Naive thymus-derived CD4-positive, alpha-beta T cell (primary cell): ENCODE results near the gene TAGLN2. TPM values are rescaled to one million over a fixed set of nuclear protein-coding genes. Genes with fewer than 3 reads are reported as not detected.

Source experiments
- ATAC-seq: fragments of 150-1000 bp; cut with Tn5 transposase; 2 replicates; pipeline ENCODE4 v1.10.0; 2021; ENCODE audit warnings: mild to moderate bottlenecking, moderate library complexity
- CTCF ChIA-PET: fragments of 350-600 bp; sonication (Branson Sonifier 250); formaldehyde crosslinking; loops from one replicate; lab custom pipeline; 2021; ENCODE audit warnings: antibody characterized with exemption; lab: Charles Lee
- POLR2A ChIA-PET: fragments of 350-600 bp; sonication (Branson Sonifier 250); formaldehyde crosslinking; loops from one replicate; lab custom pipeline; 2021; ENCODE audit warnings: antibody characterized with exemption, inconsistent platforms; lab: Charles Lee
- DNase-seq, 9 donors: peaks; one replicate each; pipeline versions ENCODE4 v3.0.0 to v3.0.0-alpha.2; 2020 to 2022; ENCODE audit warnings: mixed read lengths in 1 of 9
- H3K27ac ChIP-seq: one replicate; pipeline ENCODE4 v1.7.0; 2013; ENCODE audit warnings: mild to moderate bottlenecking, low read depth, low read length, moderate library complexity
- H3K27me3 ChIP-seq, 2 donors: one replicate each; pipeline ENCODE4 v1.7.0; 2013; ENCODE audit warnings: low read length in 2 of 2, mild to moderate bottlenecking in 2 of 2, moderate library complexity in 2 of 2; ENCODE audit not compliant: control insufficient read depth in 2 of 2, insufficient read depth in 2 of 2
- H3K36me3 ChIP-seq, 3 experiments: 1 replicate in 2 of 3; 2 replicates in 1 of 3; pipeline ENCODE4 v1.7.0; 2013; ENCODE audit warnings: low read length in 3 of 3, mild to moderate bottlenecking in 3 of 3, moderate library complexity in 1 of 3; ENCODE audit not compliant: insufficient read depth in 3 of 3, control insufficient read depth in 2 of 3
- H3K4me1 ChIP-seq, 2 donors: one replicate each; pipeline ENCODE4 v1.7.0; 2013; ENCODE audit warnings: low read length in 2 of 2, mild to moderate bottlenecking in 2 of 2, moderate library complexity in 1 of 2; ENCODE audit not compliant: control insufficient read depth in 2 of 2, insufficient read depth in 2 of 2
- H3K4me3 ChIP-seq: 2 replicates; pipeline ENCODE4 v1.7.0; 2013; ENCODE audit warnings: mild to moderate bottlenecking, low read length
- H3K9me3 ChIP-seq, 3 experiments: 1 replicate in 2 of 3; 2 replicates in 1 of 3; pipeline ENCODE4 v1.7.0; 2013; ENCODE audit warnings: low read length in 3 of 3; ENCODE audit not compliant: control insufficient read depth in 2 of 3
- H3K27ac Mint-ChIP-seq, 9 donors: one replicate each; pipeline ENCODE4 v1.8.0; 2020 to 2022; ENCODE audit warnings: mixed read lengths in 9 of 9, mild to moderate bottlenecking in 8 of 9, moderate library complexity in 5 of 9, inconsistent platforms in 2 of 9
- H3K27me3 Mint-ChIP-seq, 5 donors: one replicate each; pipeline ENCODE4 v1.8.0; 2021 to 2022; ENCODE audit warnings: mixed read lengths in 5 of 5, mild to moderate bottlenecking in 1 of 5
- H3K36me3 Mint-ChIP-seq, 5 donors: one replicate each; pipeline ENCODE4 v1.8.0; 2020 to 2022; ENCODE audit warnings: mixed read lengths in 5 of 5, mild to moderate bottlenecking in 3 of 5, inconsistent platforms in 1 of 5
- H3K4me1 Mint-ChIP-seq, 7 donors: one replicate each; pipeline ENCODE4 v1.8.0; 2020 to 2022; ENCODE audit warnings: mixed read lengths in 7 of 7, mild to moderate bottlenecking in 3 of 7, inconsistent platforms in 1 of 7
- H3K4me3 Mint-ChIP-seq, 10 donors: one replicate each; pipeline ENCODE4 v1.8.0; 2020 to 2022; ENCODE audit warnings: mild to moderate bottlenecking in 10 of 10, mixed read lengths in 10 of 10, moderate library complexity in 6 of 10, inconsistent platforms in 2 of 10
- H3K9me3 Mint-ChIP-seq, 11 donors: one replicate each; pipeline ENCODE4 v1.8.0; 2020 to 2022; ENCODE audit warnings: mixed read lengths in 11 of 11, mild to moderate bottlenecking in 4 of 11, inconsistent platforms in 1 of 11, moderate library complexity in 1 of 11
- intact Hi-C, 2 donors: fragments of 100-400 bp; cut with micrococcal nuclease; formaldehyde crosslinking; loops; one replicate each; pipeline ENCODE4 v1.15.1; 2023
- polyA plus RNA-seq, 2 donors: library from polyadenylated mRNA; unstranded; fragments of 300-500 nt; fragmentation: Illumina TruSeq; gene quantifications; one replicate each; pipeline ENCODE4 v1.2.3, GENCODE V29; 2021
- total RNA-seq, 6 experiments: library from RNA in 5 of 6; stranded (reverse) in 5 of 6; gene quantifications; 1 replicate in 5 of 6; 2 replicates in 1 of 6; pipeline ENCODE4 v1.2.3 and lab custom pipeline; 2021 to 2026

Gene TAGLN2
- total and polyA plus RNA-seq, 7 experiments from 2014 or later: 116 to 662 (median 405) TPM

DNA sequence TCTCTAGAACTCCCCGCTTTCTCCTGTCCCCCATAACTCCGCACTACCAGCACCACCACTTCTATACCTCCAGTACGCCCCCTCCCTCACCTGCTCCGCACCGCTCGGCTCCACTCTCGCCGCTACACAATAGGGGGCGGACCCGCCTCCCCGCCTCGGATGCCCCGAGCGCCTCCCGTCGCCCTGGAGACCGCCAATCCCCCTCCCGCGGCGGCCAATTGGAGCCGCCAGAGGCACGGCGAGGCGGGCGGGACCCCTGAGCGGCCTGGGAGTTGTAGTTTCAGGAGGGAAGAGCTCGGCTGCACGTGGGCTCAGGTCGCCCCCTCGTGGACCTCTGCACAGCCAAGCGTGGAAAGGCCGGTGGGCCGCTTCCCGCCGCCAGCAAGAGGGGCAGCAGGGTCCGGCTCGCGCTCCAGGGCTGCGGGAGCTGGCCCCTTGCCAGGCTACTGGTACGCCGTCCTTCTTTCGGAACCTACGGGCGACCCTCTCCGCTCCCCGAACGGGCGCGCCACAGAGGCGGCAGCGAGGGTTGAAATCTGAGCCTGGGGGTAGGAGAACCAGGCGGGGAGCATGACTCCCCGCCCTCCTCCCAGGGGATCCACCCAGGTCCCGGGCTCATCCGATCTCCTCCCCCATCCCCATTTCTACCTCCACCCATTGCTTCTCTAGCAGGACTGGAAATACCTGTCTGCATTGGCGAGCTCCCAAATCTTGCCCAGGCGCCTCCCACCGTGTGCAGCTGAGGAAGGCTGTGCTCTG, 20.4 kb upstream of the TAGLN2 start, which contains the start of gene IGSF9:
IGSF9 (minus strand) TSS at position 131 of the 759 bp plus-strand sequence. CDS start 2,159 bp downstream, outside the sequence.
- H3K9me3 Mint-ChIP-seq: peaks cover 0 to 1% (median 0%) of the 10 kb centered on the region in 11 donors
- no peaks in the 10 kb centered on the region for H3K9me3 ChIP-seq
- no peaks in the 10 kb centered on the region for H3K36me3 Mint-ChIP-seq
- H3K27me3 ChIP-seq: peaks cover 8 to 11% of the 10 kb centered on the region in 2 donors
- peak within 1 kb of the TSS; percentile 50 to 79 (median 72) for H3K4me3 Mint-ChIP-seq
- peaks cover 23 to 73% (median 30%) of the 10 kb centered on the region in 5 donors for H3K27me3 Mint-ChIP-seq
- ChIA-PET POLR2A (interaction anchor here (0.6 to 1.4 kb wide), 3 partner anchors 21 to 801 kb away, joined by 3 to 5 read pairs (median 4); partner anchors contain the start of gene TAGLN2), CTCF (interaction anchor here (1.1 to 2.2 kb wide), 6 partner anchors 10 to 146 kb away, joined by 4 to 16 read pairs (median 8); no protein-coding TSS in a partner anchor)
- no peaks in the 10 kb centered on the region for H3K36me3 ChIP-seq
- DNase-seq (peak in 8 of 9 donors; percentile 60 to 84 (median 76)), ATAC-seq (peak; percentile 95)
- no peak within 1 kb of the TSS for H3K27ac ChIP-seq
- peaks cover 8 to 18% (median 14%) of the 10 kb centered on the region in 7 donors for H3K4me1 Mint-ChIP-seq
- peak within 1 kb of the TSS in 3 of 9 donors; percentile 9 to 69 (median 17) for H3K27ac Mint-ChIP-seq
- H3K4me3 ChIP-seq: peak within 1 kb of the TSS; percentile 57
- peaks cover 4 to 7% of the 10 kb centered on the region in 2 donors for H3K4me1 ChIP-seq
- intact Hi-C loops: loop anchor here (1.0 to 5.0 kb wide), 8 partner anchors 9 to 783 kb away; partner anchors contain the start of genes DUSP23 (in 1 of the 2) and TAGLN2 (in 1 of the 2)

DNA sequence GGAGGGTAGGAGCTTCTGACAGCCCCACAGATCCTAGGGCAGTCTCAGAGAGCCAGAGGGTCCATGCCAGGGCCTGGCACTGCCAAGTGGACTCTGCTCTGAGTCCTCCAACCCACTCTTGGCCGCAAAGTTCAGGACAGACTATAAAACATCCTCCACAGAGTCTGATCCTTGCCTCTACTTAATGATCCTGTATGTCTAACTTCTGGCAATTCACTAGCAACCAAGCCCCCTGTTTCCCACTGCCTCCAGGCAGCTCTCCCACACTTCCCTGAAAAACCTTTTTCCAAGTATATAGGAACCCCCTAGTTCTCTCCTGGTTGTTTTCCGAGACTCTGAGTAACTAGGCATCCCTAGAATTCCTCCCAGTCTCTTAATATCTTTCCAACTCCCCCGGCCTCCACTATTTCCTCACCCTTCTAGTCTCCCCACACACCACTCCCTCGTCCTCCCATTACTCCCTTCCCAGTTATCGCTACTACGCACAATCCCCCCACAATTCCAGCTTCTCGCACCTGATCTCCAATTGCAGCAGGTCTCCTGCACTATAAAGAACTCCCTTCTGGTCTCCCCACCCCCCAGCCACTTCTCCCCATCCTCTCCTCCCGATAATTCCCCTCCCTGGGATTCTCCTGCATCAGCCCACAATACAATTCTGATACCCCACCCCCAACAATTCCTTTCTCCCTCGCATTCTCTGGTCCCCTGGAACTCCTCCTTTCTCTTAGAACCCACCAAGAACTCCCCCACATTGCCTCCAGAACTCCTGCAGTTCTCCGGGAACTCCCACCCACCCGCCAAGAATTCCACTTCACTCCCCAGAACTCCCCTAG, 19.5 kb upstream of the TAGLN2 start:
- Mint-ChIP-seq H3K4me3 (peak overlapping the region; percentile 50 to 79 (median 72)), H3K36me3 (no peaks in the 10 kb centered on the region), H3K9me3 (no peaks in the 10 kb centered on the region), H3K27ac (peak overlapping the region in 2 of 9 donors; percentile 9 to 17), H3K4me1 (peaks cover 8 to 18% (median 14%) of the 10 kb centered on the region in 7 donors), H3K27me3 (peaks cover 28 to 71% (median 30%) of the 10 kb centered on the region in 5 donors)
- POLR2A ChIA-PET: interaction anchor here (1.0 to 1.4 kb wide), 2 partner anchors 20 to 52 kb away, joined by 4 to 5 read pairs; partner anchors contain the start of gene TAGLN2
- DNase-seq (no peak), ATAC-seq (no peak)
- Histone ChIP-seq H3K27me3 (peaks cover 8 to 11% of the 10 kb centered on the region in 2 donors), H3K27ac (no peak overlapping the region), H3K4me1 (peaks cover 4 to 7% of the 10 kb centered on the region in 2 donors), H3K4me3 (peak overlapping the region; percentile 57), H3K9me3 (no peaks in the 10 kb centered on the region), H3K36me3 (no peaks in the 10 kb centered on the region)
- CTCF ChIA-PET: interaction anchor here (1.1 to 2.2 kb wide), 6 partner anchors 9 to 145 kb away, joined by 4 to 16 read pairs (median 8); no protein-coding TSS in a partner anchor
- intact Hi-C loops: loop anchor here (1.0 to 5.0 kb wide), 8 partner anchors 9 to 783 kb away; partner anchors contain the start of genes DUSP23 (in 1 of the 2) and TAGLN2 (in 1 of the 2)

DNA sequence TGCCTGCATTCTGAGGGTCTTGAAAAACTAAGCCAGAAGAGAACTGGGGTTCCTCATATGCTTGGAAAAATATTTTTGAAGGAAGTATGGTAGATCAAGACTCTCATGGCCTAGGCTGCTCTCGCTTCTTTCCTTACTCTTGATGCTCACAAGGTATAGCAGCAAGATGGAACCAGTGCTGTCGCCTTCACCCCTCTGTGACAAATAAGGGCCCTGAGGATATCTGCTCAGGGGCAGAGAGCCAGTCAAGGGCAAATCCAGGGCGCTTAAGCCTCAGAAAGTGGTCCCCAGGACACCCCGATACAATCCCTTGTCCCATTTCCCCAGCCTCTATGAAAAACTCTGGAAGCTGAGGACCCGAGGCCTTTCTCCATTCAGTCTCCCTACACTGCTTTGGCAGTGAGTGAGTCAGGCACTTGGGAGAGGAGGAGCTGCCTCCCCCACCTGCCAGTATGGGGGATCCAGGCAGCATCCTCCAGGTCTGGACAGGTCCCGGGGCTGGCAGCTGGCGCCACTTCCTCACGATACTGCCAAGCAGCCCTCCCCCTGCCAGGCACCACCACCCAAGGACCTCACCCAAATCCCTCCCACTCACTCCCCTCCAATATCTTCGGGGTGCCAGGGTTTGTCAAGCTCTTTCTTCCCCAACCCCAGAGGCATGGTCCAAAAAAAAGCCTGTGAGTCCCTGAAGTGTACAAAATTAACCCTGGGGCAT, 18.8 kb upstream of the TAGLN2 start:
- intact Hi-C loops: loop anchor here in 1 of 2 donors (2.0 kb wide), 1 partner anchor 145 kb away; no protein-coding TSS in a partner anchor

DNA sequence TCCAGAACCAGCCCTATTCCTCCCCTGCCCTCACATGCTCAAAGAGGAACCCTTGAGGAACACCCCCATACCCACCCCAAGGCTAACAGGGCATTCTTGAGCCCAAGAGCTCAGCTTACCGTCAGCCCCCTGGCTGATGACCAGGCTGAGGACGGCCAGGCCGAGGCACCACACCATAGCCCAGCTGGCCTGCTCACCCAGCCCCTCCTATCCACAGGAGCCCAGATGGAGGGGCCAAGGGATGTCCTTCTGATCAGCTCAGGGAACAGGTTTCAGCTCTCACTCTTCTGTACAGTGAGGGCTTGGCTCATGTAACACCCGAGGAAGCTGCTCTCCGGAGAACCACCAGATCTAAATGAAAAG, 18.0 kb upstream of the TAGLN2 start:
- Mint-ChIP-seq H3K4me1 (peaks cover 11 to 20% (median 14%) of the 10 kb centered on the region in 7 donors), H3K27me3 (peaks cover 28 to 64% (median 36%) of the 10 kb centered on the region in 5 donors), H3K9me3 (no peaks in the 10 kb centered on the region), H3K4me3 (no peak overlapping the region), H3K27ac (no peak overlapping the region), H3K36me3 (no peaks in the 10 kb centered on the region)
- DNase-seq (peak in 1 of 9 donors; percentile 15), ATAC-seq (no peak)
- ChIA-PET POLR2A (interaction anchor here (0.9 kb wide), 1 partner anchor 9 kb away, joined by 4 read pairs; no protein-coding TSS in a partner anchor), CTCF (interaction anchor here (0.6 to 1.6 kb wide), 2 partner anchors 18 to 155 kb away, joined by 3 to 4 read pairs; partner anchors contain the start of gene TAGLN2)
- H3K4me3 ChIP-seq: no peak overlapping the region
- H3K27ac ChIP-seq: no peak overlapping the region
- no peaks in the 10 kb centered on the region for H3K36me3 ChIP-seq
- peaks cover 4 to 7% of the 10 kb centered on the region in 2 donors for H3K4me1 ChIP-seq
- H3K27me3 ChIP-seq: peaks cover 8 to 11% of the 10 kb centered on the region in 2 donors
- H3K9me3 ChIP-seq: no peaks in the 10 kb centered on the region
- intact Hi-C loops: no loop called here

More for the DNA sequence above, 18.8 kb upstream of the TAGLN2 start:
- Mint-ChIP-seq H3K4me3 (peak overlapping the region in 1 of 10 donors; percentile 76), H3K4me1 (peaks cover 8 to 18% (median 14%) of the 10 kb centered on the region in 7 donors), H3K27ac (peak overlapping the region in 1 of 9 donors; percentile 17), H3K9me3 (no peaks in the 10 kb centered on the region), H3K27me3 (peaks cover 28 to 66% (median 32%) of the 10 kb centered on the region in 5 donors), H3K36me3 (no peaks in the 10 kb centered on the region)
- POLR2A ChIA-PET: no interaction called here
- Histone ChIP-seq H3K27me3 (peaks cover 8 to 11% of the 10 kb centered on the region in 2 donors), H3K27ac (no peak overlapping the region), H3K36me3 (no peaks in the 10 kb centered on the region), H3K4me1 (peaks cover 4 to 7% of the 10 kb centered on the region in 2 donors), H3K4me3 (no peak overlapping the region), H3K9me3 (no peaks in the 10 kb centered on the region)
- ATAC-seq: no peak
- DNase-seq: no peak
- CTCF ChIA-PET: interaction anchor here (1.6 kb wide), 1 partner anchor 19 kb away, joined by 4 read pairs; the partner anchor contains the start of gene TAGLN2

DNA sequence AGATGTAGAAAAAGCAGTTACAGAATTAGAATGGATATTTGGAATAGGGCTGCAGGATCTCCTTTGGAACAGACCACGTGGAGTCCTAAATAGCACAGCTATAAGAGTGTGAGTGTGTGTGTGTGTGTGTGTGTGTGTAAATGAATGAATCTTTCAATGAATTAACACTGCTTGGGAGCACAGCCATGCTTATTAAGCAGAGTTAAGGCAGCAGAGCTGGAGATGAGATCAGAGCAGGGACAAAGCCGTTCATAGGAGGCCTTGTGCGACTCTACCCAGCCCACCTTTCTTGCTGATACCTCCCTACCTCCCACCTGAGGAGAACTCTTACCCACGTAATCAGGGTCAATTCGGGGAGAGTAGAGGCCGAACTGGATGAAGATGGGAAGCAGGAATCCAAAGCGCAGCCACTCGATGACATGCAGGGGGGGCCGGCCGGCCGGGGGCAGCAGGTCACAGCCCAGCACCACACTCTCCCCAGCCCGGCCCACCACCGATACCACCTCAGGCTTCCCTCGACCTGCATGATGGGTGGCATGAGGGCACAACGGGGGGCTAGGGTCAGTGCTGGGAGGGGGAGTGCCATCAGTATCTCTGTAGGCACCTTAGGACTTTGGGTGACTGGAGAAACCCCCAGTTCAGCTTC, 17.4 kb upstream of the TAGLN2 start:
- CTCF ChIA-PET: interaction anchor here (0.6 to 1.6 kb wide), 3 partner anchors 18 to 155 kb away, joined by 3 to 4 read pairs (median 3); partner anchors contain the start of gene TAGLN2
- H3K36me3 Mint-ChIP-seq: no peaks in the 10 kb centered on the region
- H3K9me3 ChIP-seq: no peaks in the 10 kb centered on the region

More for the DNA sequence above, 17.4 kb upstream of the TAGLN2 start:
- Mint-ChIP-seq H3K27ac (no peak overlapping the region), H3K4me3 (no peak overlapping the region), H3K4me1 (peaks cover 11 to 20% (median 14%) of the 10 kb centered on the region in 7 donors), H3K27me3 (peaks cover 28 to 62% (median 36%) of the 10 kb centered on the region in 5 donors), H3K9me3 (no peaks in the 10 kb centered on the region)
- H3K27ac ChIP-seq: no peak overlapping the region
- POLR2A ChIA-PET: interaction anchor here (0.9 kb wide), 1 partner anchor 9 kb away, joined by 4 read pairs; no protein-coding TSS in a partner anchor
- ATAC-seq (no peak), DNase-seq (no peak)
- H3K27me3 ChIP-seq: peaks cover 8 to 11% of the 10 kb centered on the region in 2 donors
- intact Hi-C loops: no loop called here
- peaks cover 4 to 7% of the 10 kb centered on the region in 2 donors for H3K4me1 ChIP-seq
- no peak overlapping the region for H3K4me3 ChIP-seq
- no peaks in the 10 kb centered on the region for H3K36me3 ChIP-seq
